ELR (cell line): ENCODE measurements around the gene PTTG1IP.
"Not testable (repeated sequence)": the region's sequence is repeated elsewhere in the genome, so short reads cannot be mapped to it uniquely, and the experiment has no call there.

Experiments used
- DNase-seq: peaks from one replicate; pipeline ENCODE4 v3.0.0-alpha.2; 2015; ENCODE audit warnings: low read depth

PTTG1IP gene

DNA sequence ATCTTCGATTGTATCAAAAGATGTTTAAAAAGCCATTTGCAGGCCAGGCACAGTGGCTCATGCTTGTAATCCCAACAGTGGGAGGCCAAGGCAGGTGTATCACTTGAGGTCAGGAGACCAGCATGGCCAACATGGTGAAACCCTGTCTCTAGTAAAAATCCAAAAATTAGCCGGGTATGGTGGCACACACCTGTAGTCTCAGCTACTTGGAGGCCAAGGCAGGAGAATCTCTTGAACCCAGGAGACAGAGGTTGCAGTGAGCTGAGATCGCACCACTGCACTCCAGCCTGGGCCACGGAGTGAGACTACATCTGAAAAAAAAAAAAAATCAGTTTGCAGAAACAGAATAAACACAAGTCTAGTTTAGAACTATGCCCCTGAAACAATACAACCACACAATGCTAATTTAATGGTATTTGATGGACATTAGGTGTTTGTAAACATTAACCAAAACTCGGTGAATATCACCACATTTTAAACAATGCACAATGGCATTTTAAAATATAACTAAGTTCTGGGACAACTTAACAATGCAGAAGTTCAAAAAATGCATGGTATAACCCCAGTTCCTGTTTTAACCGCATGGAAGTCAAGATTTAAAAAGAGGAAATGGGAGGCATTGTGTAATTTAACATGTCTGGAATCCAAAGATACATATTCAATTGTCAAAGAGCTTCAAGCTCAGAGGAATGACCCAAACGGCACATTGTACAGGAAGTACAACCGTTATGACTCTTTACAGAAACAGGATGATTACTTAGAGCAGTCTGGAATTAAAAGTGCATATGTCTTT is 7.1 kb upstream of the PTTG1IP start:
- DNase-seq = peak; percentile 70

DNA sequence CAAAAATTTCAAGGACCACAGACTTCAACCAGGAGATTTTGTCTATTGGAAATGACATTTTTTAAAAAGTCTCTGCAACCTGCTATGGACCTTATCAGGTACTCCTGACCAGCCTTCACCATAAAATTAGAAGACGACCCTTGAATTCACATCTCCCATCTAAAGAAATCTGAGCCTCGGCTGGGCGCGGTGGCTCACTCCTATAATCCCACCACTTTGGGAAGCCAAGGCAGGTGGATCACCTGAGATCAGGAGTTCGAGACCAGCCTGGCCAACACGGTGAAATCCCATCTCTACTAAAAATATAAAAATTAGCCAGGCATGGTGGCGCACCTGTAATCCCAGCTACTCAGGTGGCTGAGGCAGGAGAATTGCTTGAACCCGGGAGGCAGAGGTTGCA is 5.7 kb upstream of the PTTG1IP start:
- DNase-seq = not testable (repeated sequence)

GRCh38 chr21:44878053-44878982 is 4.8 kb upstream of the PTTG1IP start:
- no peak for DNase-seq

DNA sequence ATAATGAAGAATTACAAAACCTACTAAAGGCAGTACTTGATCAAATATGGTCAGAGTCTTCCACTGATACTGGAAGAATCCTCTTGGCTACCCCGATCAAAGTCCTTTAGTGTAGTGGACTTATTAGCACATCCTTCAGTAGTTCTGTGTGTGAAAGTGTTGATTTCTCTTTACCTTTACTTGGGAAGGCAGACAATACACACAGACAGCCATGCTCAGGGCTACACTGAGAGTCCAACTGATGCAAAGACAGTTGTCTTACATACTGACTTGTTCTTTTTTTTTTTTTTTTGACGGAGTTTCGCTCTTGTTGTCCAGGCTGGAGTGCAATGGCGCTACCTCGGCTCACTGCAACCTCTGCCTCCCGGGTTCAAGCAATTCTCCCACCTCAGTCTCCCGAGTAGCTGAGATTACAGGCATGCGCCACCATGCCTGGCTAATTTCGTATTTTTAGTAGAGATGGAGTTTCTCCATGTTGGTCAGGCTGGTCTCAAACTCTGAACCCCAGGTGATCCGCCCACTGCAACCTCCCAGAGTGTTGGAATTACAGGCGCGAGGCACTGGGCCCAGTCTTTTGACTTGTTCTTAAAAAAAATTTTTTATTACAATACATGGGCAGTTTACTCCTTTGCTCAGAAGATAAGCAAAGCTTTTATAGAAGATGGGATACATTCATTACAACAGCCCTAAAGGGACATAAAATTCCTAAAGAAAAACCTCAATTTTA is 3.5 kb upstream of the PTTG1IP start:
- DNase-seq = no peak

DNA sequence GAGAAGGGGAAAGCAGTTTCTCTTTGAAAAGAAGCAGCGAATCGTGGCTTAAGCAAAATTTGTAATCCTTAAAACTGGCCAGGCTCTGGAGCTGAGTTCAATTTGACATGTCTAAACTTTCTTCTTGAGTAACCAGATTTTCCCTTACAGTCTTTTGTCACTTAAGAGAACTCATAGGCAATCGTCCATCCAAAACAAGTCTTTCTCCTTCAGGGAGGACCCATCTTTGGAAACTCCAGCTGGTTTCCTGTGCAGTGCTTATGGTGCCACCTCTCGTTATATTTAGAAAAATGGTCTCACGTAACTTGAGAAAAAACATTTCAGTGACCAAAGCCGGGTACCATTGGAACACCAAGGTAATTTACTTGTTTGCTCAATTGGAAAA is 1.8 kb upstream of the PTTG1IP start:
- DNase-seq = peak; percentile 58

DNA sequence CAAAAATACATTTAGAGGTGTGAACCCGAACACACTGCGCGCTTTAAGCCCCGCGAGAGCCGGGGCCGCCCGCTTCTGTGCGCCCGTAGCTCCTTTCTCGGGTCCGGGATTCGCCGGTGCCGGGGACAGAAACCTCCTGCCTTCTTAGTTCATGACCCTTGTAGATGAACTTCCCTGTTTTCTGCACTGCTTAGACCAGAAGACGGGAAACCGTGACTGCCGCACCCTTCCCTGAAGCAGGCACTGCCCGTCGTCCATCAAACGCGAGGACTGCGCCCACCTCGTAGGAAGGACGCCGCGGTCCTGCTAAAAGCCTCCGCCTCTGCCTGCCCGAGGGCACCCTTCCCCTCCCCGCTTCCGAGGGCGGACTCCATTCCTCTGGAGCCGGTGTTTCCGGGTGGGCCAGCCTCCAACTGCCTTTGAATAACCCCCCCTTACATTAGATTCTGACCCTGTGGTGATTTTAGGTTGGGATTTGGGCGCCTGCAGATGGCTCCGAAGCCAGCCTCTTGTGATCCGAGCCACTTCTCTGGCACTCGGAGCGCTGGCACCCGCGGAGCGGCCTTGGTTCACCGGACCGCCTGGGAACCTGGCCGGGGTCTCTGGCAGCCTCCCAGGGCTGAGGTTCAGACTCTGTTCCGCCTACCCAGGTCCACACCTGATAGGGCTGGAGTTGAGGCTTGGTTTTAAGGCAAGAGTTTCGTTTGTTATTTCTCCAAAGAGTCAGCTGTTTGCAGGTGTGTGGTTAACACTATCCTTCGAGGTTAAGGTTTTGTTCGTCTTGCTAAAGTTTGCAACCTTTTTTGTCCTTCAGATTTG is 1.2 kb upstream of the PTTG1IP start:
- DNase-seq = no peak

DNA sequence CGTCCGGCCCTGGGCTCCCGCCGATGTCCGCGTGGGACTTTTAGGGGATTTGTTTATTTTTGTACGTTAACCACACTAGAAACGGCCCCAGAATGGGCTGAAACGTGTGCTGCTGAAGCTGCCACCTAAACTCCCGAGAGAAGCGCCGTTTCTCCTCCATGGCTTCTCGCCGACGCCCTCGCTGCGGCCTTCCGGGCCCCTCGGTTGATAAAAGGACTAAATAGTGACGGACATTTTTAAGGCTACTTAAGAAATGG is 678 bp upstream of the PTTG1IP start:
- no peak for DNase-seq

DNA sequence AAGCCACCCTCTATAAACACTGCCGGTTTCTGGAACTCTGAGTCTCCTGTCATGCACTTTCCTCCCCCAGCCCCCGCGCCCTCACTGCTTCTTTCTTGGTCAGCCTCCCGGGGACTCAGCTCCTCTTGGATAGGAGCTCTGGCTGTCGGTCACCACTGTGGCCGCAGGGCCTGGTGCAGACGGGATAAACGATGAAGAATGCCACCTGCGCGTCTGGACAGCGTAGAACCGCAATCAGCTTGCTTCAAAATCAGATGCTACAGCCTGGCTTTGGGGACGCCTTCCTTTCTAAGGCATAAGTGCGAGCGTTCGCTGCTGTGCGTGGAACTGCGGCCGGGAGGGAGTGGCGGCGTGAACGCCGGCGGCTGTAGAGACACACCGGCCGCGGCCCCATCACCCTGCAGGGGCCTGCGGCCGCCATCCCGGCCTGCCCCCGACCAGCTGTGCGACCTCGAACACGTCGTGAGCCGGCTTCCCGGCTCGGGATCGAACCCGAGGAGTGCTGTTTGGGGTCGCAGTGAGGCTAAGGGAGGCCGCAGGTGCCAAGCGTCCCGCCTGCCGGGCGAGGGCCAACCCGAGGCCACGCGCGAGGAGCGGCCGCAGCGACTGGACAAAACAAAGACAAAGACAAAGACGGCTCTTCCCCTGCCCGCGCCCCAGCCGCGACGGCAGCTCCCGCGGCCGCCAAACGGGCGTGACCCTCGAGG is 688 bp downstream of the PTTG1IP start:
- peak; percentile 64 for DNase-seq

DNA sequence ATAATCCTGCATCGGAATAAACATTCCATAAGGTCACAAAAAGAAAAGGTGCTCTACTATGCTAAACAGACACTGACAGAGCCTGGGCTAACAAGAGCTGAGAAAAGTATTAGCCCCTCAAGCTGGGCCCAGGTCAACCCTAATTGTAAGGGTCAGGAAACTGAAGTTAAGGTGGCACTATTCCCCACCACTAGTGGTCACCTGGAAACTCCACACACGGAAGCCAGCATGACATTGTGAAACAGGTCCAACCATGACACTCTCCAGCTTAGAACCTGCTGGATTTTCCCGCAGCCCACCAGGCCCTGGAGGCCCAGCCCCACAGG is 1.2 kb downstream of the PTTG1IP start:
- DNase-seq = no peak

- peak; percentile 80 for DNase-seq
These were observed 1.8 kb downstream of the PTTG1IP start for GRCh38 chr21:44871576-44872269.

- DNase-seq = peak; percentile 66
These were observed 2.6 kb downstream of the PTTG1IP start for GRCh38 chr21:44870748-44871495.

GRCh38 chr21:44869781-44870747 is 3.4 kb downstream of the PTTG1IP start:
- peak; percentile 99 for DNase-seq

- no peak for DNase-seq
These were observed 4.8 kb downstream of the PTTG1IP start for GRCh38 chr21:44868707-44869106.

DNA sequence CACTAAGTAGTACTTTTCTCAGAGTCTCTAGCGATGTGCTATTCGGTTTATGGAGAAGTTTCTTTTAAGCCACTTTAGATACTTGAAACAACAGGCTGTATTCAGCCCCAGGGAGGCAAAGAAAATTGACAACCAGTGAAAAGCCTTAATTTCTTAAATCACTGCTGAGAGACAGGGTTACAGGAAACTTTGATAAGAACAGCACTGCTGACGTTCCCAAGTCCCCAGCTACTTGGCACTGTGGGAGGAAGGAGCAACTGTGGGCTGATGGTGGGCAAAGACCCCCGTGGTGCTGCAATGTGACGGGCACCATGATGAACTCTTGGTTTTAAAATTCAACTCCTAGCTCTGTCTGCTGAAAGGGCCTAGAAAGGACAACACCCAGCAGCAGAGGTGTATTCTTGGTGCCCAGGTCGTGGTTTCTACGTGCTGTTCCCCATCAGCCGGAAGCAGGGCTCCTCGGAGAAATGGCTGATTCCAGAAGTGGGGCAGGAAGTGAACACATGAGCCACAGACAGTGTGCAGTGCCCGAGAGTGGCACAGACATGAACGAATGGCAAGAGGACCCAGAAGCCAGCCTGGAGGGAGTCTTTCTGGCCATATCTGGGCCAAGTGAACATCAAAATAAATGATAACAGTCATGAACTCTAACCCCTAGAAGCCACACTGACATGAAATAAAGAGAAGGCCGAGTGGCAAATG is 5.3 kb downstream of the PTTG1IP start:
- no peak for DNase-seq

GRCh38 chr21:44867464-44867863 is 6.0 kb downstream of the PTTG1IP start:
- no peak for DNase-seq

- DNase-seq = peak; percentile 41
These were observed 6.7 kb downstream of the PTTG1IP start for GRCh38 chr21:44866780-44867179.

DNA sequence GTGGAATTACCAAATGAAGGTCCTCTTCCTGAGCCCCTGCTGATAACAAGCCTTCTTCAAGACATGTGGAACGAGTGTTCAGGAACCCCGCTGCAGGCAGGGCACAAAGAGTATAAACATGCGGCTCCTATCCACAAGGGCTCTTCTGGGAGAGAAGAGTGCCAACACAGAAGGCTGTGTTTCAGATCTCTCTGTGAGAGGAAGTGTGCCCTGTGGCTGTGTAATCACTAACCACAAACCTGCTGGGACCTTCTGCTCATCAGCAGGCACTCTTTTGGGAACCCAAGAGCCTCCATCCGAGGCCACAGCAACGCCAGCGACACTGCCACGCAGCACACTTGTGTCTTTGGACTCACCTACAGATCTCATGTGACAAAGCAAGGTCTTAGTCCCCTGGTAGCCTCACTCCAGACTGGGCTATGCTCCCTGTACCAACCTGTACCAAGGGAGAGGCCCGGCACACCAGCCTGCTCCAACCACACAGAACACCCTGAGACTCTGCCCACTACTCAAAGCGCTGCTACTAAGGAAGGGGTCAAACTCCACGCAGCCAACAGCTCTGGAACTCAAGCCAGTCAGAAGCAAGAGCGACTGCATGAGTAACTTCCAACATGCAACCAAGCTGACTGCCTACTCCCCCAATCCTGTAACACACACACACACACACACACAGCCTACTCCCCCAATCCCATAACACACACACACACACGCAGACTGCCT is 7.8 kb downstream of the PTTG1IP start:
- no peak for DNase-seq
